HL-60 (cell line): Measurements from ENCODE around the gene DRG1.

Source experiments
- DNase-seq, 2 experiments: peaks; one replicate each; pipeline ENCODE4 v3.0.0-alpha.2; 2010 to 2020; ENCODE audit warnings: low read depth in 1 of 2, low spot score in 1 of 2
- H3K27ac ChIP-seq: fragments of 250-450 bp; sonication (Bioruptor Pico); replicated peaks from 2 replicates; pipeline ENCODE4 v1.5.1; 2020; ENCODE audit warnings: mild to moderate bottlenecking, moderate library complexity
- H3K27me3 ChIP-seq: fragments of 250-450 bp; sonication (Bioruptor Pico); 2 replicates; pipeline ENCODE4 v1.5.1; 2021; ENCODE audit warnings: mild to moderate bottlenecking, moderate library complexity; ENCODE audit not compliant: insufficient read depth, poor library complexity, severe bottlenecking
- H3K4me3 ChIP-seq: replicated peaks from 2 replicates; pipeline ENCODE4 v1.5.1; 2011; ENCODE audit warnings: mild to moderate bottlenecking, control low read depth, low read length; ENCODE audit not compliant: insufficient read depth
- CTCF ChIP-seq: IDR thresholded peaks from one replicate; pipeline ENCODE4 v1.5.1; 2011; ENCODE audit warnings: low read length, control low read depth, inconsistent platforms; ENCODE audit not compliant: insufficient read depth
- GABPA ChIP-seq: IDR thresholded peaks from 2 replicates; pipeline ENCODE4 v1.6.1; 2012; ENCODE audit warnings: low read depth
- POLR2AphosphoS5 ChIP-seq: IDR thresholded peaks from 2 replicates; pipeline ENCODE4 v1.6.1; 2012; ENCODE audit warnings: low read depth
- REST ChIP-seq: IDR thresholded peaks from 2 replicates; pipeline ENCODE4 v1.6.1; 2012; ENCODE audit warnings: low read depth; ENCODE audit not compliant: insufficient replicate concordance
- SPI1 ChIP-seq: IDR thresholded peaks from 2 replicates; pipeline ENCODE4 v1.6.1; 2012; ENCODE audit warnings: low read depth, mild to moderate bottlenecking, borderline replicate concordance
- long read RNA-seq: library from polyadenylated mRNA; unstranded; transcript quantifications from one replicate; pipeline ENCODE4 v2.0.0, GENCODE V29; 2020

The DRG1 gene
- long read RNA-seq, transcript DRG1-201 (9 exons, 1,746 nt) = major isoform, 632 of 669 reads
- long read RNA-seq, partial matches to known transcripts = 3 of 669 reads
- long read RNA-seq, other reads (novel, unspliced or antisense) = 34 of 669 reads

GRCh38 chr22:31399211-31400022, at the start of gene DRG1:
DRG1 (plus strand) TSS chr22:31399604; CDS start chr22:31399684, 80 bp downstream.
- TF ChIP-seq POLR2AphosphoS5 (peak; percentile 94), SPI1 (no peak), CTCF (no peak), GABPA (no peak), REST (peak; percentile 38)
- Histone ChIP-seq H3K27ac (peak within 1 kb of the TSS; percentile 91), H3K27me3 (no peaks in the 10 kb centered on the region), H3K4me3 (peak within 1 kb of the TSS; percentile 73)
- DNase-seq = peak; percentile 96 to 97

GRCh38 chr22:31349960-31350359, 49.4 kb upstream of the DRG1 start:
- TF ChIP-seq CTCF = no peak
- no peak for TF ChIP-seq POLR2AphosphoS5
- no peak for TF ChIP-seq GABPA
- no peak for TF ChIP-seq SPI1
- no peak for TF ChIP-seq REST
- H3K27me3 ChIP-seq = no peaks in the 10 kb centered on the region
- DNase-seq = no peak
- no peak overlapping the region for H3K27ac ChIP-seq
- H3K4me3 ChIP-seq = no peak overlapping the region

GRCh38 chr22:31350410-31350863, 49.0 kb upstream of the DRG1 start:
- H3K27me3 ChIP-seq = no peaks in the 10 kb centered on the region

More at GRCh38 chr22:31350410-31350863, 49.0 kb upstream of the DRG1 start:
- Histone ChIP-seq H3K4me3 (no peak overlapping the region), H3K27ac (no peak overlapping the region)
- TF ChIP-seq REST = no peak
- TF ChIP-seq CTCF = no peak
- TF ChIP-seq GABPA = no peak
- TF ChIP-seq POLR2AphosphoS5 = no peak
- TF ChIP-seq SPI1 = no peak
- DNase-seq = no peak
